NCI-H748 (cell line): ENCODE results near the gene TWSG1.
"Not testable (repeated sequence)": the region's sequence is repeated elsewhere in the genome, so short reads cannot be mapped to it uniquely, and the experiment has no call there.

Experiments
- DNase-seq: peaks from one replicate; lab custom pipeline; 2025; ENCODE audit not compliant: unreplicated experiment; lab: John Stamatoyannopoulos, UW

Gene TWSG1

GRCh38 chr18:9334973-9335696 lies 562 bp downstream of the TWSG1 start:
- peak; percentile 65 for DNase-seq

GRCh38 chr18:9335697-9336045 lies 1.1 kb downstream of the TWSG1 start:
- DNase-seq = no peak

- no peak for DNase-seq
These were observed 2.3 kb downstream of the TWSG1 start for GRCh38 chr18:9336827-9337226.

GRCh38 chr18:9337873-9338272 lies 3.3 kb downstream of the TWSG1 start:
- no peak for DNase-seq

- DNase-seq = no peak
These were observed 5.9 kb downstream of the TWSG1 start for GRCh38 chr18:9340472-9340871.

GRCh38 chr18:9343577-9343976 lies 9.0 kb downstream of the TWSG1 start:
- no peak for DNase-seq

- DNase-seq = no peak
These were observed 12.2 kb downstream of the TWSG1 start for GRCh38 chr18:9346775-9347174.

- no peak for DNase-seq
These were observed 13.6 kb downstream of the TWSG1 start for GRCh38 chr18:9348079-9348671.

- no peak for DNase-seq
These were observed 14.2 kb downstream of the TWSG1 start for GRCh38 chr18:9348766-9349165.

GRCh38 chr18:9353596-9353995 lies 19.0 kb downstream of the TWSG1 start:
- no peak for DNase-seq

GRCh38 chr18:9354256-9354655 lies 19.7 kb downstream of the TWSG1 start:
- no peak for DNase-seq

GRCh38 chr18:9356976-9357375 lies 22.4 kb downstream of the TWSG1 start:
- no peak for DNase-seq

GRCh38 chr18:9359796-9360195 lies 25.2 kb downstream of the TWSG1 start:
- no peak for DNase-seq

GRCh38 chr18:9361191-9361590 lies 26.6 kb downstream of the TWSG1 start:
- DNase-seq = no peak

- no peak for DNase-seq
These were observed 28.3 kb downstream of the TWSG1 start for GRCh38 chr18:9362869-9363268.

GRCh38 chr18:9364242-9364641 lies 29.7 kb downstream of the TWSG1 start:
- DNase-seq = no peak

GRCh38 chr18:9365406-9365805 lies 30.8 kb downstream of the TWSG1 start:
- DNase-seq = no peak

- peak; percentile 70 for DNase-seq
These were observed 31.6 kb downstream of the TWSG1 start for GRCh38 chr18:9366126-9366714.

GRCh38 chr18:9373254-9373653 lies 38.7 kb downstream of the TWSG1 start:
- not testable (repeated sequence) for DNase-seq

- no peak for DNase-seq
These were observed 44.5 kb downstream of the TWSG1 start for GRCh38 chr18:9379118-9379517.

GRCh38 chr18:9380101-9380500 lies 45.5 kb downstream of the TWSG1 start:
- DNase-seq = peak; percentile 52

- peak; percentile 97 for DNase-seq
These were observed 46.2 kb downstream of the TWSG1 start for GRCh38 chr18:9380621-9381395.
